Gastroesophageal sphincter (tissue), 2 donors: Measurements from ENCODE around the gene DIO3.

Experiments
- EP300 ChIP-seq: sonication (generic); formaldehyde crosslinking; IDR thresholded peaks from one replicate; pipeline ENCODE4 v1.6.1; 2017; ENCODE audit warnings: antibody characterized with exemption, mild to moderate bottlenecking
- POLR2A ChIP-seq, 2 donors: fragments of 450-650 bp; IDR thresholded peaks; one replicate each; pipeline ENCODE4 v1.6.1; 2017; ENCODE audit warnings: antibody characterized with exemption in 2 of 2, mild to moderate bottlenecking in 2 of 2, moderate library complexity in 1 of 2
- POLR2AphosphoS5 ChIP-seq: sonication (generic); formaldehyde crosslinking; IDR thresholded peaks from one replicate; pipeline ENCODE4 v1.6.1; 2017; ENCODE audit warnings: antibody characterized with exemption

DNA sequence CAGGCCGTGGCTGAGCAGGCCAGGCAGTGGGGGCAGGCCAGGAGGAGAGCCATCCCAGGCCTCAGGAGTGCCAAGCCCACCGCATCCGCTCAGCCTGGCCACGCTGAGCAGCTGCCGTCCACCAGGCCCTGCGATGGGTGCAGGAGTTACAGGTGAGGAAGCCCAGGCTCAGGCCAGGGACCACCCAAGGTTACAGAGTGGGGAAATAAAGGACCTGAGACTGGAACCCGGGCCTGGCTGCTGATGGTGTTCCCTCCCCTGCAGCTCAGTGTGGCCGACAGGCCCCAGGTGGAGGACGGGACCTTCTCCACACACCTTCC, 49.0 kb upstream of the DIO3 start:
- no peak for TF ChIP-seq POLR2A (IDR thresholded peaks at IDR 0.05)
- TF ChIP-seq EP300: no peak
- no peak for TF ChIP-seq POLR2AphosphoS5
